OCI-LY1 (cell line): ENCODE data around the gene HINT1.

Experiments
- H2AFZ ChIP-seq: fragments of 200-600 bp; sonication (generic), shearing (Covaris generic); 2 replicates; pipeline ENCODE4 v1.6.0; 2014; ENCODE audit warnings: antibody characterized with exemption, mild to moderate bottlenecking, low read length
- H3F3A ChIP-seq: fragments of 200-600 bp; sonication (generic), shearing (Covaris generic); 2 replicates; pipeline ENCODE4 v1.6.0; 2014; ENCODE audit warnings: mild to moderate bottlenecking, antibody characterized with exemption, low read length, moderate library complexity; ENCODE audit not compliant: insufficient read depth
- H3K27ac ChIP-seq: fragments of 200-600 bp; sonication (generic); 2 replicates; pipeline ENCODE4 v1.5.1; 2014; ENCODE audit warnings: low read length, mixed run types, mild to moderate bottlenecking, low read depth; ENCODE audit not compliant: poor library complexity, severe bottlenecking
- H3K27me3 ChIP-seq: fragments of 200-600 bp; sonication (generic); 2 replicates; pipeline ENCODE4 v1.6.0; 2014; ENCODE audit warnings: antibody characterized with exemption, mild to moderate bottlenecking, low read length, moderate library complexity; ENCODE audit not compliant: insufficient read depth
- H3K36me3 ChIP-seq: fragments of 200-600 bp; sonication (generic); 2 replicates; pipeline ENCODE4 v1.6.1; 2014; ENCODE audit warnings: mild to moderate bottlenecking, antibody characterized with exemption, low read length, moderate library complexity, mixed read lengths; ENCODE audit not compliant: insufficient read depth
- H3K4me1 ChIP-seq: fragments of 200-600 bp; sonication (generic); 2 replicates; pipeline ENCODE4 v1.5.1; 2014; ENCODE audit warnings: mild to moderate bottlenecking, low read length, moderate library complexity; ENCODE audit not compliant: insufficient read depth, severe bottlenecking
- H3K4me2 ChIP-seq: fragments of 200-600 bp; sonication (generic), shearing (Covaris generic); 2 replicates; pipeline ENCODE4 v1.6.1; 2014; ENCODE audit warnings: low read length
- H3K4me3 ChIP-seq: fragments of 200-600 bp; sonication (generic); 2 replicates; pipeline ENCODE4 v1.5.1; 2014; ENCODE audit warnings: low read length, low read depth, mild to moderate bottlenecking, mixed read lengths; ENCODE audit not compliant: poor library complexity, severe bottlenecking
- H3K79me2 ChIP-seq: fragments of 200-600 bp; shearing (Covaris generic); 2 replicates; pipeline ENCODE4 v1.6.1; 2016; ENCODE audit warnings: mixed run types, low read length, mixed read lengths; ENCODE audit not compliant: insufficient read depth
- H3K9ac ChIP-seq: fragments of 200-600 bp; sonication (generic), shearing (Covaris generic); 2 replicates; pipeline ENCODE4 v1.6.1; 2014; ENCODE audit warnings: mild to moderate bottlenecking, low read length, mixed read lengths
- H3K9me2 ChIP-seq: fragments of 200-600 bp; sonication (generic), shearing (Covaris generic); 2 replicates; pipeline ENCODE4 v1.6.1; 2014; ENCODE audit warnings: low read depth, mild to moderate bottlenecking, low read length, mixed read lengths
- H3K9me3 ChIP-seq: fragments of 200-600 bp; shearing (Covaris generic); 2 replicates; pipeline ENCODE4 v1.6.1; 2014; ENCODE audit warnings: low read length, mixed read lengths
- H4K20me1 ChIP-seq: fragments of 200-600 bp; sonication (generic), shearing (Covaris generic); 2 replicates; pipeline ENCODE4 v1.6.0; 2016; ENCODE audit warnings: mild to moderate bottlenecking, low read length; ENCODE audit not compliant: insufficient read depth
- EZH2 ChIP-seq: fragments of 200-600 bp; sonication (generic), shearing (Covaris generic); IDR thresholded peaks from 2 replicates; pipeline ENCODE4 v1.8.0; 2017; ENCODE audit warnings: borderline replicate concordance, mixed run types, mild to moderate bottlenecking, antibody characterized with exemption, low read length, moderate library complexity, mixed read lengths
- TF ChIP-seq, protein P1 (sequence below): fragments of 200-600 bp; sonication (generic), shearing (Covaris generic); IDR thresholded peaks from 2 replicates; pipeline ENCODE4 v1.5.1; 2017; ENCODE audit warnings: mild to moderate bottlenecking, antibody characterized with exemption, low read length, moderate library complexity, mixed read lengths

Gene HINT1

DNA sequence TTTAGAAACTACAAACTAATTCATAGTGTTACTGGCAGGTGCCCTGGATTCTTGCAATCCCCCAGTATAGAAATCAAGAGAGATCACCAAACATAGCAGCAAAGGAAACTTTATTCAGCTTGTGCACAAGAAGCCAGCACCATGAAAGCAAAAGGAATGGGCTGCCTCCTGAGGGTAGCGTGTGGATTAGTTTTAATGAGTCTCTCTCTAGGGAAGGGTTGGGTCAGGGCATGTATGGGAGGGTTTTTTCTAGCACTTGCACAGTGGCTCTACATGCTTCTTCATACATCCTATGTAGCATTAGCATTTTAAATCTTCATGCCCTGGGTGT is 44.1 kb upstream of the HINT1 start:
- Histone ChIP-seq H3K4me1 (peaks cover 66% of the 10 kb centered on the region), H4K20me1 (no peaks in the 10 kb centered on the region), H3K36me3 (no peaks in the 10 kb centered on the region), H2AFZ (no peak overlapping the region), H3K27me3 (no peaks in the 10 kb centered on the region), H3K4me2 (peak overlapping the region; percentile 75), H3K27ac (peak overlapping the region; percentile 99), H3K9me3 (no peaks in the 10 kb centered on the region), H3K79me2 (peaks cover 29% of the 10 kb centered on the region), H3K9ac (peak overlapping the region; percentile 79), H3F3A (peaks cover 4% of the 10 kb centered on the region), H3K9me2 (no peaks in the 10 kb centered on the region), H3K4me3 (peak overlapping the region; percentile 67)
- no peak for TF ChIP-seq EZH2
- TF ChIP-seq, protein P1, sequence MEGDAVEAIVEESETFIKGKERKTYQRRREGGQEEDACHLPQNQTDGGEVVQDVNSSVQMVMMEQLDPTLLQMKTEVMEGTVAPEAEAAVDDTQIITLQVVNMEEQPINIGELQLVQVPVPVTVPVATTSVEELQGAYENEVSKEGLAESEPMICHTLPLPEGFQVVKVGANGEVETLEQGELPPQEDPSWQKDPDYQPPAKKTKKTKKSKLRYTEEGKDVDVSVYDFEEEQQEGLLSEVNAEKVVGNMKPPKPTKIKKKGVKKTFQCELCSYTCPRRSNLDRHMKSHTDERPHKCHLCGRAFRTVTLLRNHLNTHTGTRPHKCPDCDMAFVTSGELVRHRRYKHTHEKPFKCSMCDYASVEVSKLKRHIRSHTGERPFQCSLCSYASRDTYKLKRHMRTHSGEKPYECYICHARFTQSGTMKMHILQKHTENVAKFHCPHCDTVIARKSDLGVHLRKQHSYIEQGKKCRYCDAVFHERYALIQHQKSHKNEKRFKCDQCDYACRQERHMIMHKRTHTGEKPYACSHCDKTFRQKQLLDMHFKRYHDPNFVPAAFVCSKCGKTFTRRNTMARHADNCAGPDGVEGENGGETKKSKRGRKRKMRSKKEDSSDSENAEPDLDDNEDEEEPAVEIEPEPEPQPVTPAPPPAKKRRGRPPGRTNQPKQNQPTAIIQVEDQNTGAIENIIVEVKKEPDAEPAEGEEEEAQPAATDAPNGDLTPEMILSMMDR: no peak

DNA sequence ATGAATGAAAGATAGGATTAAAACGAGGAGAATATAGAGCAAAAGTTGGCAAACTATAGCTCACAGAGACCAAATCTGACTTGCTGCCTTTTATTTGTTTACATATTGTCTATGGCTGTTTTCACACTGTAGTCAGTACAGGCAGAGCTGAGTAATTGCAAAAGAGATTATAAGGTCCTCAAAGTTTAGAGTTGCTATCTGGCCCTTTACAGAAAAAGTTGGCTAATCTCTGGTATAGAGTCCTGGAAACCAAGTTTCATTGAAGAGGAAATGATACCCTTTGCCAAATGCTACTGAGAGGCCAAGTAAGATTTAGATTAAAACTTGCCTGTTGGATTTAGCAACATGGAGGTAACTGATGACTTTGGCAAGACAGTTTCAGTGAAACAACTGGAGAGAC is 41.7 kb upstream of the HINT1 start:
- no peaks in the 10 kb centered on the region for H3K9me3 ChIP-seq
- peaks cover 4% of the 10 kb centered on the region for H3F3A ChIP-seq
- H3K9me2 ChIP-seq: no peaks in the 10 kb centered on the region
- H3K4me1 ChIP-seq: peaks cover 46% of the 10 kb centered on the region
- peak overlapping the region; percentile 67 for H3K27ac ChIP-seq
- H3K36me3 ChIP-seq: 0 out of 2 replicates have a peak, but pooled peaks cover 7% of the 10 kb centered on the region
- H3K79me2 ChIP-seq: peaks cover 9% of the 10 kb centered on the region
- no peak for TF ChIP-seq EZH2
- TF ChIP-seq, protein P1: no peak
- no peaks in the 10 kb centered on the region for H4K20me1 ChIP-seq
- H3K27me3 ChIP-seq: no peaks in the 10 kb centered on the region
- no peak overlapping the region for H3K9ac ChIP-seq
- H2AFZ ChIP-seq: no peak overlapping the region
- no peak overlapping the region for H3K4me2 ChIP-seq
- H3K4me3 ChIP-seq: no peak overlapping the region

DNA sequence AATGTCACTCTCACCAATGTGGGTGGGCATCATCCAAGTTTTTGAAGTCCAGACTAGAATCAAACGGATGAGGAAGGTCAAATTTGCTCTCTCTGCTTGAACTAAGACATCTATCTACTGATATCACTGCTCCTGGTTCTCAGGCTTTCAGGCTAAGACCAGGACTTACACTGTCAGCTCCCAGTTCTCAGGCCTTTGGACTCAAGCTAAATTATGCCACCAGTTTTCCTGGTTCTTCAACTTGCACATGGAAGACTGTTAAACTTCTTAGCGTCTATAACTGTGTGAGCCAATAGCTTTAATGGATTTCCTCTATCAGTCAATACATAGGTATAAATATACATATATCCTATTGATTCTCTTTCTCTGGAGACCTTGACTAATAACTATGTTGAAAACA is 41.0 kb upstream of the HINT1 start:
- Histone ChIP-seq H3K79me2 (peaks cover 2% of the 10 kb centered on the region), H3K4me3 (no peak overlapping the region), H3K4me1 (peaks cover 40% of the 10 kb centered on the region), H3K9me3 (no peaks in the 10 kb centered on the region), H3K27ac (peak overlapping the region; percentile 6), H2AFZ (no peak overlapping the region), H4K20me1 (no peaks in the 10 kb centered on the region), H3F3A (peaks cover 4% of the 10 kb centered on the region), H3K4me2 (no peak overlapping the region), H3K9me2 (no peaks in the 10 kb centered on the region), H3K36me3 (0 out of 2 replicates have a peak, but pooled peaks cover 7% of the 10 kb centered on the region), H3K9ac (no peak overlapping the region), H3K27me3 (no peaks in the 10 kb centered on the region)
- no peak for TF ChIP-seq EZH2
- TF ChIP-seq, protein P1: no peak
